GM21423 (cell line): ENCODE results near the gene HSFX2.
"Not testable (repeated sequence)": the region's sequence is repeated elsewhere in the genome, so short reads cannot be mapped to it uniquely, and the experiment has no call there.

Experiments used
- ATAC-seq: cut with Tn5 transposase; IDR thresholded peaks from one replicate; pipeline ENCODE4 v1.9.1; 2021; ENCODE audit warnings: mild to moderate bottlenecking, moderate library complexity; ENCODE audit not compliant: unreplicated experiment

Gene HSFX2

DNA sequence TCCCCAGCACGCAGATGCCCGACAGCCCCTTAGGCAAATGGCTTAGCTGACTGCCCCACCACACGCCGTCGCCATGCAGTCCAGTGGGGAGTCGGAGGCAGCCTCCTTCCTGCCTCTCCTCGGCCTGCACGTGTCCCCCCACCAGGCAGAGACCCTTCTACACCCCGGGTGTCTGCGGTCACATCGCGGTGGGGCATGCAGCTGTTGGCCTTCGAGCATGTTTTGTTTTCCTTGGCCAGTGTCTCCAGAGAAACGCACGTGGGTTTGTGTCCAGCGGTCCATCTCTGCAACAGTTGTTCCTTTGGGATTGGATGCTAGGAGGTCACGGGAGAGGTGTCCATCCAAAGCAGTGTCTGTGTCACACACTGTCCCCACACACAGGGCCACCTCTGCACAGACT, at the start of gene HSFX2:
HSFX2 (minus strand) TSS at position 101 of the 400 bp plus-strand sequence. CDS start 614 bp downstream, outside the sequence.
- ATAC-seq = not testable (repeated sequence)

DNA sequence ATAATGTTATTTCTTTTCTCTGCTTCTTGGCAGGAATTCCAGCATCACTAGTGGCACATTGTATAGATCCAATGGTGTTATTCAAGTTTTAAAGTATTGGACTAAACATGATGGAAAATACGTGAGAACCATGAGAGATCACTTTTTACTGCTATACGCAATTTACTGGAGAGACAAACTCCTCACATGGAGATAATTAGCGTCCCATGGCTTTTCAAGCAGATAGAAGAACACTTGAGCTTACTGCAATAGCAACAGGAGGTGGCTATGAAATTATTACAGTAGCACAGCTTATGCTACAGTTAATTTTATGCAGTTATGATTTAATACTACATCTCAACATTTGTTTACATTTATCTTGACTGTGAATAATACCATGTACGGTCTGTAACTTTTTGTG, 48.4 kb upstream of the HSFX2 start:
- ATAC-seq = no peak

- no peak for ATAC-seq
These were observed 46.7 kb upstream of the HSFX2 start for GRCh38 chrX:149641835-149642234.

DNA sequence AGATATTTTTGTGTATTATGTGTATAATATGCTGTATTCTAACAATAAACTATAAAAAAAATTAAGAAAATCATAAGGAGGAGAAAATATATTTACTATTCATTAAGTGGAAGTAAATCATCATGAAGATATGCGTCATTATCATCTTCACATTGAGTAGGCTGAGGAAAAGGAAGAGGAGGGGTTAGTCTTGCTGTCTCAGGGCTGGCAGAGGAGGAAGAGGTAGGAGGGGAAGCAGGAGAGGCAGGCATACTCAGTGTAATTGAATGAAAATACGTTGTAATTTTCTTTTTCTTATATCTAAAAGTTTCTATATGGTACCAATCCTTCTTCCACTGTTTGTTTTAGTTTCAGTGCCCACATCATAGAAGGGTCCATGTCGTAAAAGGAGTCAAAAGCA, 46.3 kb upstream of the HSFX2 start:
- no peak for ATAC-seq

DNA sequence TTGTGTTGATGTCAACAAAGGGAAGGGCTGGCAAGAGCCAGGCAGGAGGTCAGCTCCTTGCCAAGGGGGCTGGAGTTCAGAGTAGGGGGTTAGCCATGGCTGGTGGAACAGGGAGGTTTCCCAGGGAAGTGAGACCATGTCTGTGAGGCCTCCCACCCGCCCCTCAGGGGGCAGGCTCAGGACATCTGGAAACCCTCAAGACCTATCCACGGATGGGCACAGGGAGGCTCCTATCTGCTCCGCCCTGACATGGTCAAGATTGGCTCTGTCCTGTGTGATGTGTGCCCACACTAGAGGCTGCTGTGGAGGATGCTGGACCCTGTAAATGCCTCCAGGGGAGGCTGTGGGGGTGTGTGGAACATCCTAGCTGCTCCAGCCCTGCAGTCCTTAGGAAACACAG, 44.5 kb upstream of the HSFX2 start:
- no peak for ATAC-seq

GRCh38 chrX:149638860-149639259, 43.7 kb upstream of the HSFX2 start:
- ATAC-seq = no peak

DNA sequence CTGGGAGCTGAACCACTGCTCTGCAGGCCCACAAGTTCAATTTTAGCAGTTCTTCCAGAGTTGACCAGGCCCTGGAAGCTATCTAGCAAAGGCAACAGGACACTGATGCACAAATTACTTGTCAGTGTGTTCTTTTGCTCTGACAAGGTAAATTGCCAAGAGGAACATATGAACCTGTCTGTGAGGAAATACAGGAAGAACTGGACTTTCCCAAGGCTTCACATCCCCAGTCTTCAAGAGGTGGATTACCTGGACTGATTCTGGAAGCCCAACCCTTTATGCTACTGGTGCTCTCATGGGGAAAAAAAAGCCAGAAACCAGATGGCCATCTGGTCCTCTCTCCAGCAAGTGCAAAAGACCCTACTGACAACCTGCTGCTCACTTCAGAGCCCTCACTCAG, 38.4 kb upstream of the HSFX2 start:
- ATAC-seq = no peak

DNA sequence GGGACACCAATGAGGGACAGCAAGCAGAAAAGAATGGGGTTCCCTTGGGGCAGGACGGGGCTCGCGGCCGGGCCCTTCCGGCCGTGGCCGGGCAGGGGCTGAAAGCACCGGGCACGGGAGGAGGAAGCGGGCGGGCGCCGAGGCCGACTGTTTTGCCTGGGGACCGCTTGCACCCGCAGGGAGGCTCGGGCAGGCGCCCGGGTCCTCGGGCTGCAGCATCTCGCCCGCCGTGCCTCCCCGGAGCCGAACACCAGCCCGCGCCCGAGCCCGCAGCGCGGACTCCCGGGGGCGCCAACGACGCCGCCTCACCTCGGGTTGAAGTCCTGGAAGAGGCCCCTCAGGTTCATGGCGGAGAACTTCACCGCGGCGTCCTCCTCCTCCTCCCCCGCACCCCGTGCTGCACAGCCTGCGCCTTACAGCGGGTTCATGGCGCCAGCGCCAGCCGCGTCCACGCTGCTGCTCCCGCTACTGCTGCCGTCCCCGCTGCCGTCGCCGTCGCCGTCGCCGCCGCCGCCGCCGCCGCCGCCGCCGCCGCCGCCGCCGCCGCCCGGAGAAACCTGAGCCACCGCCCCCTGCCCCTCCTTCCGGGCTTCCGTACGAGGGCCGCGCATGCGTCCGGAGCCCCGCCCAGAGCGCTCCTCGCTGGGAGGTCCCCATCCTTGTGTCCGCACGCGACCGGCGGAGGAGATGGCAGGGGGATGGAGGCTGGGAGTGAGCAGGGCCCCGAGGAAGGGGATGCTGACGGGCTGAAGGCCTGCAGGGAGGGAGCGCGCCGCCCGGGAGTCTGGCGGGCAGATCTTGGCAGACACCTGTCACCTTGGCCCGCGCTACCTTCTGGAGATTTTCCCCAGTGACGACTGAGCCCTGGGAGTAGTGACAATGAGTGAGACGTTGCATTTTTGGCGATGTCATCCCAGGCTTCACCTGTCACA, 36.4 kb upstream of the HSFX2 start, which contains the start of gene TMEM185A:
TMEM185A (minus strand) TSS at position 559 of the 932 bp plus-strand sequence; CDS start at position 347, 212 bp downstream.
- ATAC-seq = peak; percentile 92

- no peak for ATAC-seq
These were observed 35.6 kb upstream of the HSFX2 start for GRCh38 chrX:149630681-149631233.

- no peak for ATAC-seq
These were observed 34.7 kb upstream of the HSFX2 start for GRCh38 chrX:149629730-149630387.

- no peak for ATAC-seq
These were observed 33.7 kb upstream of the HSFX2 start for GRCh38 chrX:149628768-149629167.

- ATAC-seq = no peak
These were observed 33.2 kb upstream of the HSFX2 start for GRCh38 chrX:149628280-149628679.

DNA sequence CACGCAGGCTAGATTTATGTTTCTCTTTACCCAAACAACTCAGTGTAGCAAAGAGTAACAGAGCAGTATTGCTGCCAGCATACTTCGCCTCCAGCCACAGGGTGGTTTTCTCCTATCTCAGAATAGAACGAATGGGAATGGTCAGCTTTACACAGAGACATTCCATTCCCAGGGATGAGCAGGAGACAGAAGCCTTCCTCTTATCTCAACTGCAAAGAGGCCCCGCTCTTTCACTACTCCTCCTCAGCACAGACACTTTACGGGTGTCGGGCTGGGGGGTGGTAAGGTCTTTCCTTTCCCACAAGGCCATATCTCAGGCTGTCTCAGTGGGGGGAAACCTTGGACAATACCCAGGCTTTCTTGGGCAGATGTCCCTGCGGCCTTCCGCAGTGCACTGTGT, 31.7 kb upstream of the HSFX2 start:
- ATAC-seq = not testable (repeated sequence)

DNA sequence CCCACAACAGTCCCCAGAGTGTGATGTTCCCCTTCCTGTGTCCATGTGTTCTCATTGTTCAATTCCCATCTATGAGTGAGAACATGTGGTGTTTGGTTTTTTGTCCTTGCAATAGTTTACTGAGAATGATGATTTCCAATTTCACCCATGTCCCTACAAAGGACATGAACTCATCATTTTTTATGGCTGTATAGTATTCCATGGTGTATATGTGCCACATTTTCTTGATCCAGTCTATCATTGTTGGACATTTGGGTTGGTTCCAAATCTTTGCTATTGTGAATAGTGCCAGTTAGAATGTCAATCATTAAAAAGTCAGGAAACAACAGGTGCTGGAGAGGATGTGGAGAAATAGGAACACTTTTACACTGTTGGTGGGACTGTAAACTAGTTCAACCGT, 24.5 kb upstream of the HSFX2 start:
- ATAC-seq = not testable (repeated sequence)

DNA sequence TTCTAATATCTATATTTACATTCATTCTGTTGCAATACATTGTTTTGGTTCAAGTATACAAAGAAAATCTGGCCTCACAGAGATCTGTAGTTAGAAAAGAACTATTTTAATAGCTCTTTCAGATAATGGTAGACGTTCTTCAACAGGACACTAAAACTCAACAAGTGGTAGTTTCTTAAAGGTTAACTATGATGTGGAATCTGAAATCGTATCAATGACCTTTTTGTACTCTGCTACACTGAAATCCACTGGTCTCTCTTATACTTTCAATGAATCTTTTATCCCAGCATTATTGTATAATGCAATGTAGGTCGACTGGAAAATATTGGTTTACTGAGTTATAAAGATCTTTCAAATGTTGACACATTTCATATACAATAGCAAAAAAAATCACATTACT, 23.8 kb upstream of the HSFX2 start:
- ATAC-seq = no peak

DNA sequence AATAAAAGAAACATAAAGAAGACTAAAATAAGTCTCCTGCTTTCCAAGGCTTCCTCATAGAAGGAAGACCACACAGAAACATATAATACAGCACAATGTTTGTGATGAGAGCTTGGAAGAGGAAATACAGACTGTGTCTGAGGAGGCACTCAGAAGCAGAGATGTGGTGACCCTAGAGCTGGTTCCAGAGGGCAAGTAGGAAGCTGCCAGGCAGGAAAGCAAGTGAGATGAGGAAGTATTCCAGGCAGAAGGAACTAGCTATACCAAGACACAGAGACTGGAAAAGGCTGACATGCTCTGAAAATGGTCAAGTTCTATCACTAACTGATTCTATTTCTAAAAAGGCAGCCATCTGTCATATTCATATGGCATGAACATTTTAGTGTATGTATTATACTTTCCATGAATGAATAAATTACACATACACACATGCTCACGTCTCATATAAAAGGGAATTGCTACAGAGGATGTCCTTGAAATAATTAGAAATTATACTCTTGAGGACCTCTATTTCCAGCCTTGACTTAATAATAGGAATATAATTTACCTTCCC, 16.6 kb upstream of the HSFX2 start:
- no peak for ATAC-seq

GRCh38 chrX:149610511-149610910, 15.4 kb upstream of the HSFX2 start:
- ATAC-seq = no peak

DNA sequence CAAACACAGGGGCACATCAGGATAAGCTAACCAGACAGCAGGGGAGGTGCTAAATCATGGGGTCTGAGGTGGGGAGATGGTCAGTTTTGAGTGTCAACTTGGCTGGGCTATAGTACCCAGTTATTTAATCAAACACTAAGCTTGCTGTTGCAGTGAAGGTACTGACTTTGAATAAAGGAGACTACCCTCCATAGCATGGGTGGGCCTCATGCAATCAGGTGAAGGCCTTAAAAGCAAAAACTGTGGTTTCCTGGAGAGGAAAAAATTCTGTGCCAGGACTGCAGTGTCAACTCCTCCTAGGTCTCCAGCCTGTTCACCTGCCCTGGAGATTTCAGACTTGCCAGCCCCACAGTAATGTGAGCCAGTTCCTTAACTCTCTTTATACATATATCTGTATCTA, 12.6 kb upstream of the HSFX2 start:
- ATAC-seq = no peak

GRCh38 chrX:149605248-149605885, 10.3 kb upstream of the HSFX2 start:
- not testable (repeated sequence) for ATAC-seq

- ATAC-seq = not testable (repeated sequence)
These were observed 3.5 kb upstream of the HSFX2 start for GRCh38 chrX:149598603-149599002.

- ATAC-seq = not testable (repeated sequence)
These were observed 829 bp upstream of the HSFX2 start for GRCh38 chrX:149595943-149596342.
